Measurements from ENCODE around the gene GNPAT. TPM values are rescaled to one million over a fixed set of nuclear protein-coding genes. Genes with fewer than 3 reads are reported as not detected.

The GNPAT gene
- total RNA-seq, 2 donors from 2014 or later = 41.9 to 52.9 TPM

Other genes with a start within 250 kb of the GNPAT start
- gene FAM89A, start 201.0 kb upstream of the GNPAT start, total RNA-seq = 10 to 100 TPM; 11.2 to 17.2 TPM
- gene TRIM67, start 79.2 kb upstream of the GNPAT start, total RNA-seq = not detected
- 10 to 100 TPM; 15.5 to 18.2 TPM for gene EXOC8, start 96.6 kb downstream of the GNPAT start, total RNA-seq
- gene SPRTN, start 97.1 kb downstream of the GNPAT start, total RNA-seq = 10 to 100 TPM in 1 of 2 donors, 1 to 10 TPM in 1; 6.7 to 15.2 TPM
- gene EGLN1, start 181.1 kb downstream of the GNPAT start, total RNA-seq = 10 to 100 TPM; 26.5 to 27.3 TPM